DMS79 treated with DMSO at 0.1 percent for 48 hours (cell line): ENCODE measurements around the gene COBL.
"Not testable (repeated sequence)": the region's sequence is repeated elsewhere in the genome, so short reads cannot be mapped to it uniquely, and the experiment has no call there.

Experiments used
- DNase-seq: peaks from one replicate; lab custom pipeline; 2025; lab: John Stamatoyannopoulos, UW

The COBL gene

DNA sequence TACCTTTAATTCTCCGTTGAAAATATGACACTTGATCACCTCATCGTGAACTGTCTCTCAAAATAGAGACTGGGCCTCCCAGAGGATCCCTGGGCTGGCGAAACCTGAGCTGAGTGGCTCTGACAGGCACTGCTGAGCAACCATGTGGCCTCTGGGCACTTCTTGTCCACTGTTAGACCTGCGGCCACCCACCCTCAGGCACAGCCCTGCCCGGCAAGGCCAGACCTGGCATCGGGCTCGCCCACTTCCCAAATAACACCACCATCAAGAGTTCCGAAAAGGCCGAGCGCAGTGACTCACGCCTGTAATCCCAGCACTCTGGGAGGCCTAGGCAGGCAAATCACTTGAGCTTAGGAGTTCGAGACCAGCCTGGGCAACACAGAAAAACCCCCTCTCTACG, 82.5 kb downstream of the COBL start:
- no peak for DNase-seq

DNA sequence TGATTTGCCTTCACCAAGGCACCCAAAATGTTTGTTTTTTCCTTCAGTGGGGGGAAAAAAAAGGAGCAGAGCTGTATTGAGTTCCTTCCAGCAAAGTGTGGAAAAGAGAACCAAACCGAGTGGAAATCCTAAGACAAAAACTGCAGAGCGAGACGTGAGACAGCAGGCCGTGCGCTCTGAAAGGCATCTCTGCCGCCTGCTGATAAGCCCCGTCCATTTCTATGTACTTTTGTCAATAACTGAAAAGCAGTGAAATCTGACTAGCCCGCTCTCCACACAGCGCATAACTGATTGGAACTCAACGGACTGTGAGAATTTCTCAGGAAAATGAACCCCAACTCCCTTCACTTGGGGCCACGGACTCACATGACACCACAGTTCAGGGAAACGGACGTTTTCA, 83.2 kb downstream of the COBL start:
- DNase-seq, result no peak

DNA sequence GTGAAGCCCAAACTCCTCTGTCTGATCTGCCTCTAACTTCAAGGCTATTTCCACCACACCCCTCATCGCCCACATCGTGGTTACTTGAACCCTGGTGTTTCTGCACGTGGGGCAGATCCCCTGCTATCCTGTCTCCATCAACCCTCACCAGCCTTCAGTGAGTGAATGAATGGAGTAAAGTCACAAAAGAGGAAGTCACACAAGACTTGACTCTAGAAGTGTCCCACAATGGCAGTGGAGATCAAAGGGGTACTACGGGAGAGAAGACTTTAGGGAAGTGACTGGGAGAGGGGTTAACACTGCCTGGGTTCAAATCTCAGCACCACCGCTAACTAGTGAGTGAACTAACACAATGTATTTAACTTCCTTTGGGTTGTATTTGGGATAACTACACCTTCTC, 85.9 kb downstream of the COBL start:
- no peak for DNase-seq

DNA sequence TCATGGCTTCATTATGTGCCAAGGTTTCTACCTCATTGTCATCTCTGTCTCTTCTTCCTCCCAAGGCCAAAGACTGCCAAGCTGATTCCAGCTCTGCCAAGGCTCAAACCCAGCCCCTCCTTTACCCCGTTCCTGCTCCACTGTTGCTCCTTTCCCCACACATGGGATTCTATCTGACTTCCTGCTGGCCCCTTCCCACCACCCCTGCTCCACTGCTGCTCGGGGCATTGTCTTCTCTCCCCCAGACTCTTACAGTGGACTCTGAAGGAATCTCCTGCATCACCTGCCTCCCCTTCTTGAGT, 86.3 kb downstream of the COBL start:
- DNase-seq, result no peak

DNA sequence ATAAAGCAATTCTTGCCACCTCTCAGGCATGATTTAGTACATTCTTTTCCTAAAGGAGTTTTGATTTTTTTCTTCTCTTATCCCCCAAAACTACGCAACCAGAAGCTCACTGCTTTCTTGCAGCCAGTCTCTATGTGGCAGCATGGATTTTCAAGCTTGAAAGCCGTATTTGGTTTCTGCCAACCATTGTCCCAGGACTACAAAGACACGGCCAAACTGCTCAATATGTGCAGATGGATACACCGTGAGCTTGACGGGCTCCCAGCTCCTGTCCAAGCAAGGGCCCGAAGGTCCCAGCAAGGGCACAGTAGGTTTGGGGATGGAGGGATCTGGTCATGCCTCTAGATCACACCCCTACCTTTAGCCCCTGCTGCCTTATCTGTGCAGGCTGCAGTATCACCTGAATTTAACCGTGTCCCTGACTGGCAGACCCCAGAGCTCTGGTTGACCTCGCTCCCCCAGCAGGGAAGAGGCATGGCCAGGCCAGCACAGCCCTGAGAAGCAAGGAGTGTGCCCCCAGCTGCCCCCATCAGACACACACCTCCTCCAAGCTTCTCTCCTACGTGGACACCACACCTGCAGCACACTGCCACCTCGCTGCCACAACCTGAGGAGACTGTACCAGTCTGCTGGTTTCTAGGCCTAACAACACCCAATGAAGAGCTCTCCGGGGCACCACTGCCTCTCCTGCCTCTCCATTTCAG, 86.8 kb downstream of the COBL start:
- DNase-seq, result no peak

DNA sequence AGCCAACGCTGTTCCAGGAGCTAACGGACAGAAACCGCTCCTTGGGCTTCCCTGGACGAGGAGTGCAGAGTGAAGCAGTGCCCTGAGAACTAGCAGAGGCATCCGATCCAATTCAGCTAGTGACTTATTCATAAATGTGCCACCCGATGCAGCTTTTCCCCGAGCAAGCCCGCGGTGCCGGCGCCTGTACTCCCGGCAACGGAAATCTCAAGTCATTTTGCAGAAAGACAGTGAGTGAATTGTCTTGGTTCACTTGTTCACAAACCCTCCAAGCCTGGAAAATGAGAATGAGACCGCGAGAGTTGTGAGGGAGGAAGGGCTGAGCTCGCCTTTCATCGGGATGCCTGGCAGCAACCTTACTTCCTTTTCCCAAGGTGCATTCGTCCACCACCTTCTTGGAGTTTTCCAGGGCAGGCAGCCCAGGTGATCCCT, 87.5 kb downstream of the COBL start:
- peak; percentile 60 for DNase-seq

DNA sequence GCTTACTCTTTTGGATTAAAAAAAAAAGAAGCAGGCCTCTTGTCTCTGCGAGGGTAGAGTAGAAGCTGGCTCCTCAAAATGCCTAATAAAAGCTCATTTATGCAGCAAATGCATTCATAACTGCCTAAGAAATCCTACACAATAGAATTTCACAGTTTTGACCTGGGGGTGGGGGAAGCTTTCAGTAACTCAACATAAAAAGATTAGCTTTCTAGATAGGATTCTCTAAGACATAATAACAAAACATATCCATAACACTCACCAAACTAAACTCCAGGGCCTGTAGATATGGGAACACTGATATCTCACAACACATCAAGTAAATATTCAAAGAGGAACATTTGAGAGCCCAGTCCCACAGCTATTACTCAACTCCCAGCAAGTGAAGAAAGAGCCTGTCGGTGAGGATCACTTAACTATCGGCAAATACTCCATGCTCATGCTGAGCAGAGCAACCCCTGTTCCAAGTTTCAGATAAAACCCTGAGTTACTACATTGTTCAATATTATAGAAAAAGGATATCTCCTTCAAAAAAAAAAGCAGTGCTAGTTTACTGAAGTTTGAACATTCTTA, 88.1 kb downstream of the COBL start:
- DNase-seq, result no peak

DNA sequence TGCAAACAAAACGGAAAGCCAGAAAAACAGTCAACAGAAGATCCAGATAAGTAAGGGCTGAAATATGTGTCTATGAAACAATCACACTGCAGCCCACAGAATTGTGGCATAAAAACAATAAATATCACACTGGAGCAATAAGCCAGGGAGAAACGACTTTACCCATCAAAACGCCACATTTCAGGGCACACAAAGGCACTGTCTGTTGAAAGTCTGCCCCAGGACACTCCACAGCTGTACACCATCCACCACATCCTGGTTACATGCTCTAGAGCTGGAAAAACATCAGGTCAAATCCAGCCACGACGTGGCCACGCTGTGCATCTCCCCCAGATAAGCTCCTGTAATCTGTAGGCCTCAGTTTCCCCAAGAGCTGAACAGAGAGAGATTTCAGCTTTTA, 88.7 kb downstream of the COBL start:
- DNase-seq, result no peak

DNA sequence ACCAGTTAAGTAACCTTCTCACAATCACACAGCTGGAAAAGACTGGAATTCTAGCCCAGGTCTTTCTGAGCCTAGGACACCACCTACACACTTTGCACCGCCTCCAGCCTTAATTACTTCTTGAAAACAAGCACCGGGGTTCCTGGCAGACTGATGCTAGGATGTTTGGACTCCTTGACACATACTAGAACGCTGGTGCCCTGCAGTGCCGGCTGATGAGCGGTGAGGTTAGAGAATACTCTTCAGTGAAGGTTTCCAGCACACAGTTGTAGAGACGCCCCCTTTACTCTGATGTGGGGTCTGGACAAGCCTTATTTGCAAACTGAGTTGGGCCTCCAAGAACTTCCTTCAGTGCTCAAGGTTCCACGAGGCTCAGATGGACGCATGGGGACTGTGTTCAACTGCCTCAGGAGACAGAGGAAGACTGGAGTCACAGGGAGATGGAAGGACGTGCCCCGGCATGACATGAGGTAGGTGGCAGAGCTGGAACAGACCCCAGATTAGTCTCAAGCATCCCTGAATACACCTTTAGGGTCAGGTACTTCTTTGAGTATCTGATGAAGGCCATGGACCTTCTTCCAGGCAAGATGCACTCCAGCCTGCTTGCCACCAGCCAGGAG, 89.6 kb downstream of the COBL start:
- DNase-seq, result no peak

DNA sequence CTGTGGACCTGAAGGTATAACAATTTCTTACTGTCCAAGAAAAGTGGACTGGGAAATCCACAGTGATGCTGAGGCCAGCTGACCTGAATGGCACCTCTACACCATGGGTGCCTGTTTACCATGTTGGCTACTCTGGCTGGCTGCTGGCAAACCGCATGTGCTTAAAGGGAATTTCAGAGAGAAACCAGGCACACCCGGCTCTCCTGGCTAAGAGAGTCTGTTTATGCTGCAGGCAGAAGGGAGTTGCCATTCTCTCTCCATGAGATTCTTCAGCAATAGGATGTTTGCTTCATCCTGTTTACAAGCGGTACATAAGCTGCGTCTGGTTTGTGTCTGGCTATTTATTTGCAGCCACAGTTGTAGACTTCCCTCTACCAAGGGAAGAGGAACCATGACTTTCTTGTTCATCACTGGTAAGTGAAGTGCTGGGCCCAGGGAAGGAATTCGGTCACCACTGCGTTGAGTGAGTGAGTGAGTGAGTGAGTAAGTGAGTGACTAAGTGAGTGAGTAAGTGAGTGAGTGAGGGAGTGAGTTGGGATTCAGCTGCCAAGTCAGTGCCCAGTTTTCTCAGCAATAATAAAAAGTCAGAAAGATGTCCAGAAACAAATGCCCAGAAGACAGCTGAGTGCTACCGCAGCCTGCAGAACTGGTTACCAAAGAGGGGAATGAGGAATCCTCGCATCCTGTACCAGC, 90.4 kb downstream of the COBL start:
- DNase-seq, result no peak

DNA sequence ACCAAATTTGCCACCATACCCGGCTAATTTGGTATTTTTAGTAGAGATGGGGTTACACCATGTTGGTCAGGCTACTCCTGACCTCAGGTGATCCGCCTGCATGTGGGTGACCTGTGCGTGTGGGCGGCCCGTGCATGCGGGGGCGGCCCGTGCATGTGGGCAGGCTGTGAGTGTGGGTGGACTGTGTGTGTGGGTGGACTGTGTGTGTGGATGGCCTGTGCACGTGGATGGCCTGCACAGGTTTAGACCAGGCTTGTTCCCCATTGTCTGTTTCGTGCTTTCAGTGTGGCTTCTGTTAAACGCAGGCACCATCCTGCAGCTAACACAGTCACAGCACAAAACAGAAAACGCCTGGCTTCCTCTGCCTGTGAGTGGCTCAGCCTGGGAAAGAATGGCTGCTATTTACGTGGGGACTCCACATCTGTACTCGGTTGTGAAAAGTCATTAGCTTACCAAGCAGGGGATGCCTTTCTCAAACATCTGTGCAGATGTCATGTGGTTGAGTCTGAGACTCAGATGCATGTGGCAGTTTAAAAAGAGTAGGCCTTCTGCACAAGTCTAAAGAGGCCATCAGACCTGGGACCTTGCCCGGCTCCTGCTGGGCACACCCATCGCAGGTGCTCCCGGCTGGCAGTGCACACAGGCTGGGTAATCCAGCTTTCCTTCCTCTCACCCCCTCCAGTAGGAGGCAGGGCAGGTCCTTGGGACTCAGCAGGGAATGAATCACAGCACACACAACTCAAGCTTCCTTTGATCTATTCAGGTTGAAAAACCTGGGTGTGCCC, 91.6 kb downstream of the COBL start:
- peak; percentile 68 for DNase-seq

DNA sequence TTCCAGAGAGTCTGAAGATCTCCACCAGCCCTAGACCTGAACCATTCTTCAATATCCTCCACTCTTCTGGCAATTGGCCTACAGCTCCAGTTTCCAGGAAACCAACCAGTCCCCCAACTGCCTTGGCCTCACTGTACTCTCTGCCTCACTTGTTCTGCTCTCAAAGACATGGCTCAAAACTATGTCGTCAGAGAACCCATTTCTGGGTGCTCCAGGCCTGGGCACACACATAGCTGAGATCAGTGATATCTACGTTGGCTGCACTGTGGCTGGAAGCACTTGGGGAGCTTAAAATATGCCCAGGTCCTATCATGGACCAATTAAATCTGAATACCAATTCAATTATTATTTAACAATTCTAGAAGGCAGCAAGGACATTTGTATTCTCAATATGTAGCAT, 93.1 kb downstream of the COBL start:
- DNase-seq, result no peak

DNA sequence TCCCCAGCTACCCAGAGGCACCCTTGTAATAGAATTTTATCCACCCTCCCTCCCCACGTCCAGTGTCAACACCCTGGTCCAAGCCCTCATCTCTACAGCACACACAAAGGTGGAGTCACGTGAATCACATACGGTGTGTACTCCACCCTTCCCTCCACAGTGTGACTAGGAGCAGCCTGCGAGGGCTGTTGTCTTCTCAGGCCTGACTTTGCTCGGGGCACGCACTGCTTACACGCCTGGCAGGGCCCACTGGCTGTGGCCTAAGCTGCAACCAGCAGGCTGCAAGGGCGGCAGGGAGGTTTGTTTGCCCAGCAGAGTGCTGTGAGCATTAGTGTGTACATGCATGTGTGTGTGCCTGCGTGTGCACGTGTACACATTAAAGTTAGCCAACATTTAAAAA, 93.7 kb downstream of the COBL start:
- DNase-seq, result no peak

DNA sequence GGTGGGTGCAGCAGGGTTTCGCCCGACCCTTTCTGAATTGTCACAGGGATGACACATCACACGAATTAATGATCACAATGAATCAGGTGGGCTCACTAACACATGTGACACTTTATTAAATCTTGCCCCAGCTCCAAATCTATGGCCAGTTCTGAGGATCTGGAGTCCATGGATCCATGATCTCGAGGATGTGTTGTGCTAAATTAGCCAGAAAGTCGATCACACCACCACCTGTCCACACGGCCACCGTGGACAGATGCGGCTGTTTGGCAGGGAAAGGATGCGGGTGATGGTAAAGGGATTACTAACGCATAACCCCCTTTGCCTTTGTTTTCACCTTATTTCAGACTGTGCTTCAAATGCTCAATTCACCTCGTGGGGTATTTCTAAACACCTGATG, 96.4 kb downstream of the COBL start:
- DNase-seq, result no peak

DNA sequence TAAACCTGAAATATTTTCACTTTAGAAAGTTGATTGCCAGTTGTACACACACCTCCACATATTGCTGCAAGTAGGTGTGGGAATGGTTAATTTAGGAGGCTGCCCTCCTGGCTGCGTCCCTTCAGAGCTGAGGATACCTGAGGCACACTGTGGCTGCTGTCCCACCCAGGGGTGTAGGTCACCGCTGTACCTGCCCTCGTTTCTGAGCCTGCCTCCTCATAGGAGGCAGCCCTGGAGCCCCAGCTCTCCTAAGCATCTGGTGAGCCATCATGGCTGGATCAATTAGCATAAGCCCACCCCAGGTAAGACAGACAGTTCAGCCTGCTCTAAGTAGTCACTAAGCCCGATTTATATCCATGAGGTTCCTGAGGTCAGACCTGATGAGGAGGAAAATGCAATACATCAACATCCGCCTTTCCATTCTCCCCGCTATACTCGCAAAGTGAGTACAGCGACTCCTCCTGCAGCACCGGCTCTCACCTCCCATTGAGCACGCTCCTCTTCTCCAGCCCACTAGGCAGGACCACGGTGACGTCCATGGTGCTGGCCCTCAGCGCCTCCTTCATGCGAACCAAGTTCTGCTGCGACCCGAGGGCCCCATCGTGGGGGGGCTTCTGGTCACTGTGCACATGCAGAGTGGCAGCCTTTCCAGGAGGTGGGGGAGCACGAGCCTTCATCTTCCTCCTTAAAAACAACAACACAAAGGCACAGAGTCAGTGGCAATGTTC, 97.2 kb downstream of the COBL start:
- no peak for DNase-seq

DNA sequence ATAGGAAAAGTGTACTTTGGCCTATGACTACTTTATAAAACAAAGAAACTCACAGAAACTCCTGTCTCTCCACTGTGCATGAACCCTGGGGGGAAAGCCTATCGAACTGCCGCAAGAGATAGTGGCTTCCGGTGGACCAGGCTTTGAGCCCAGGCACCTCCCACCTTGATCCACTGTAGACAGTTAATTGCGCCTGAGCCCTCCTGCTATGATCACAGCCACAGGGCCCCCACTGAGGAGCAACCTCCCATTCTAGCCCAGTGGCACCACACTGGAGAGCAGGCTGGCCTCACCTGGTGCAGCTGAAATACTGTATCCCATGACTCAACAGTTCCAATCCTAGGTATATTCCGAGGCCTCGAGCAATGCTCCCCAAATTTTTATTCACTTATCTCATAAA, 98.8 kb downstream of the COBL start:
- no peak for DNase-seq

DNA sequence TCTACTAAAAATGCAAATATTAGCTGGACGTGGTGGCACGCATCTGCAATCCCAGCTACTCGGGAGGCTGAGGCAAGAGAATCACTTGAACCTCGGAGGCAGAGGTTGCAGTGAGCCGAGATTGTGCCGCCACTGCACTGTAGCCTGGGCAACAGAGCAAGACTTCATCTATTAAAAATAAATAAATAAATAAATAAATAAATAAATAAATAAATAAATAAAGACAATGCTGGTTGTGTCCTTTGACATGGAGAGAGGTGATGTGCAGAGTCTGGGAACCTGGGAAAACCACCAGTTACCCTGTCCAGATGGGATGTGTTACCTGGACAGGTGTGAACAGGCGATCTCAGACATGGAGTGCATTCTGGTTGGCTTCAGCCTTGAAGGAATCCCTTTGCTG, 102.5 kb downstream of the COBL start:
- DNase-seq, result no peak

DNA sequence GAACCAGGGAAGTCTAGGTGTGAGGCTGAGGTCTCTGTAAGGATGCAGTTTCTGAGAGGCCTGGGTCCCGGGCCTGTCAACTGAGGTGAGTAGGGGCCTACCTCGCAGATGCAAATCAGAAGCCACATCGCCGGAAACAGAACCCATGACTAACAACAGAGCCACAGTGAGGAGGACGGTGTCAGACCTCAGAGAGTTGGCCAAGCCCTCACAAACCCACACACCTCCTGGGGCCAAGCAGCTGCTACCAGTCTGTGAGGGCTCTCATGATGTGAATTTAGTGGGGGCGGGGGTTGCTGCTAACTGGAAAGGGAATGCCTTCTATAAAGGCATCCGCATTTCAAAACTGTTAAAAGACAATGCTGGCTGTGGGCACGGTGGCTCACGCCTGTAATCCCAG, 103.0 kb downstream of the COBL start:
- no peak for DNase-seq

DNA sequence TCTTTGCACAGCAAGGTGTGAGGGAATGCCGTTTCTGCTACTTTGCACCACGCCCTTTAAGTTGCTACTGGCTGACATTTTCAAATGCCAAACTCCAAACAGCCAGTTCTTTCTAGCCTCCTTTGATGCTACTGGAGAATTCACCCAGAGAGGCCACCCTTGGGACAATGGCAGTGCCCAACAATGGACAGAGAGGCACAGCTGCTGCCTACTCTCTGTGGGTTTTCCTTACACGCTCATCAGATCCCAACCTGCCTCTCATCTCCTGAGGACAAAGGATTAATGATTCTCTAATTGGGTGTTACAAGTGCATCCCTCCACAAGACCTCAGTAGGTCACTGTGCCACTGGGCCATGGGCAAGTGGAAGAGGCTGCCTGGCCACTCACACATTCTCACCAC, 105.8 kb downstream of the COBL start:
- no peak for DNase-seq

DNA sequence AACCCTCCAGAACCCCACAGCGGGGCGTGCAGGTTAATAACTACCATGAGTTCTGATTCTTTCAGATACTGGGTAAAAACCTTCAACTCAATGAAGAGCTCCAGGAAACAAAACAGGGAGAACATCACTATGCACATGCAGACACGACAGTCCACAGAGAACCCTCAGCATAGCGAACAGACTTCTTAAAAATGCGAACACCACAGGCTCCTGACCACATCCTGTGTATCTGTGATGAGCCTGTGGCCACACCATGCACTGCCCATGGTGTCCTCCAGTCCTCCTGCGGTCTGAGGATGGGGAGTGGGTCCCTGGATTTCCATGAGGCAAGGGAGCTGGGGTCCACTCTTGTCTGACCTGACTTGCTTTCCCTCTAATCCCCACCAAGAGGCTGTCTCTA, 107.2 kb downstream of the COBL start:
- no peak for DNase-seq

DNA sequence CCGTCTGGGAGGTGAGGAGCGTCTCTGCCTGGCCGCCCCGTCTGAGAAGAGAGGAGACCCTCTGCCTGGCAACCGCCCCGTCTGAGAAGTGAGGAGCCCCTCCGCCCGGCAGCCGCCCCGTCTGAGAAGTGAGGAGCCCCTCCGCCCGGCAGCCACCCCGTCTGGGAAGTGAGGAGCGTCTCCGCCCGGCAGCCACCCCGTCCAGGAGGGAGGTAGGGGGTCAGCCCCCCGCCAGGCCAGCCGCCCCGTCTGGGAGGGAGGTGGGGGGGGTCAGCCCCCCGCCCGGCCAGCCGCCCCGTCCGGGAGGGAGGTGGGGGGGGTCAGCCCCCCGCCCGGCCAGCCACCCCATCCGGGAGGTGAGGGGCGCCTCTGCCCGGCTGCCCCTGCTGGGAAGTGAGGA, 108.5 kb downstream of the COBL start:
- not testable (repeated sequence) for DNase-seq

DNA sequence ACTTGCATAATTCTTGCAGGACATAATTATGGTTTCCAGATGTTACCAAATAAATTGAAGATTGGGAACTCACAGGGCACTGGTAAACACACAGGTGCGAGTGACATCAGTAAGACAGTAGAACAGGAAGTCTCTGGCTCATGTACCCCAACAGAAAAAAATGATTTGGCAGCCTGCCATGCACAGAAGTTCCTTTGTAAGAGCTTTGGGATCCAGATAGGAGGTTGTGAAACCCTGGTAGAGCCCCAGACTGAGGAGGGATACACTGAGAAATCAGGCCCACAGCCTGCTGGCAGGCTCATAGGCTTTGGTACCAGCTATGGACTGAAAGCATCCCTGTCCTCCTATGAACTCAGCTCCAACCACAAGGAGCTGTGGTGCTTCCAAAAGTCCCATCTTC, 118.0 kb downstream of the COBL start:
- DNase-seq, result no peak
